Measurements from ENCODE around the gene FBLN2.

GRCh38 chr3:13584901-13585300, 36.0 kb downstream of the FBLN2 start:
- TF ChIP-seq CTCF (IDR thresholded peaks at IDR 0.05), result no peak
- no peak for TF ChIP-seq POLR2A (IDR thresholded peaks at IDR 0.05)

Measured in Peyer's patch (tissue), 4 donors.